ENCODE data around the gene GEMIN4. TPM values are rescaled to one million over a fixed set of nuclear protein-coding genes. Genes with fewer than 3 reads are reported as not detected.

Gene GEMIN4
- total RNA-seq, 4 donors from 2014 or later = 13.9 to 21.6 (median 17.9) TPM

- H3K27ac ChIP-seq = no peak overlapping the region
- H3K9me3 ChIP-seq = no peaks in the 10 kb centered on the region
- ATAC-seq = no peak
- no peaks in the 10 kb centered on the region for H3K4me1 ChIP-seq
- TF ChIP-seq EP300 (IDR thresholded peaks at IDR 0.05) = no peak
- TF ChIP-seq, protein P1, sequence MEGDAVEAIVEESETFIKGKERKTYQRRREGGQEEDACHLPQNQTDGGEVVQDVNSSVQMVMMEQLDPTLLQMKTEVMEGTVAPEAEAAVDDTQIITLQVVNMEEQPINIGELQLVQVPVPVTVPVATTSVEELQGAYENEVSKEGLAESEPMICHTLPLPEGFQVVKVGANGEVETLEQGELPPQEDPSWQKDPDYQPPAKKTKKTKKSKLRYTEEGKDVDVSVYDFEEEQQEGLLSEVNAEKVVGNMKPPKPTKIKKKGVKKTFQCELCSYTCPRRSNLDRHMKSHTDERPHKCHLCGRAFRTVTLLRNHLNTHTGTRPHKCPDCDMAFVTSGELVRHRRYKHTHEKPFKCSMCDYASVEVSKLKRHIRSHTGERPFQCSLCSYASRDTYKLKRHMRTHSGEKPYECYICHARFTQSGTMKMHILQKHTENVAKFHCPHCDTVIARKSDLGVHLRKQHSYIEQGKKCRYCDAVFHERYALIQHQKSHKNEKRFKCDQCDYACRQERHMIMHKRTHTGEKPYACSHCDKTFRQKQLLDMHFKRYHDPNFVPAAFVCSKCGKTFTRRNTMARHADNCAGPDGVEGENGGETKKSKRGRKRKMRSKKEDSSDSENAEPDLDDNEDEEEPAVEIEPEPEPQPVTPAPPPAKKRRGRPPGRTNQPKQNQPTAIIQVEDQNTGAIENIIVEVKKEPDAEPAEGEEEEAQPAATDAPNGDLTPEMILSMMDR (IDR thresholded peaks at IDR 0.05) = no peak
- TF ChIP-seq POLR2AphosphoS5 (IDR thresholded peaks at IDR 0.05) = no peak
- no peak for TF ChIP-seq POLR2A (IDR thresholded peaks at IDR 0.05)
- WGBS, 2 donors (ENCODE audit: low coverage in 1 of 2) = 70 to 82% methylated on average over 2 to 6 of the region's 11 CpGs
- peaks cover 0 to 96% of the 10 kb centered on the region in 2 donors for H3K36me3 ChIP-seq
- H3K27me3 ChIP-seq = no peaks in the 10 kb centered on the region
- no peak overlapping the region for H3K4me3 ChIP-seq
These were observed 9.8 kb downstream of the GEMIN4 start for GRCh38 chr17:742147-742793.

DNA sequence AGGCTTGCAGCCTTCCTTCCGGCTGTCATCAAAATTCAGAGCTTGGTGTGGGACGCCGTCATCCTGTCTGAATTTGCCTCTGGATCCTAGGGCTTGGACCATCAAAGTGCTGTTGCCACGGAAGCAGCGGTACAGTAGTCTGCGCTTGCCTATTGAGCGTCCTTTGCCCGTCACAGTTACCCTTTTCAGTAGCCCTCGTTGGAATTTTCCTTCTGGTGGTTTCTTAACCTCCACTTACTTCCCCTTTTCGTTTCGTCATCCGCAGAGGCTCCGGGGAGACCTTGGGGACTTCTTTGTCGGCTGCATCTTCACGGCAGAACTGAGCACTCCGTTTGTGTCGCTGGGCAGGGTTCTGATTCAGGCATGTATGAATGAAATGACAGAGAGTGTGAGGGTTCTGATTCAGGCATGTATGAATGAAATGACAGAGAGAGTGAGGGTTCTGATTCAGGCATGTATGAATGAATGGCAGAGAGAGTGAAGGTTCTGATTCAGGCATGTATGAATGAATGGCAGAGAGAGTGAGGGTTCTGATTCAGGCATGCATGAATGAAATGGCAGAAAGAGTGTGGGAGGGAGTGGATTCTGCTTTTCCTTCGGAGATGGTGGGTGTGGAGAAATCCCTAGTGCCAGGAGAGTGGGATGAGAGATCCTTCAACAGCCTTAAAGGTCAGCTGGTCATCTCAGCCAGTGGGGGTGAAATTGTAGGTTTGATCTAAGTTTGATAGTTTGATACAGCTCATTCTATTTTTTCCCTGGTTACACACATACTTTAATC is 11.6 kb downstream of the GEMIN4 start:
- H3K9me3 ChIP-seq = no peaks in the 10 kb centered on the region
- no peak overlapping the region for H3K4me3 ChIP-seq
- no peak overlapping the region for H3K27ac ChIP-seq
- no peaks in the 10 kb centered on the region for H3K4me1 ChIP-seq
- no peak for TF ChIP-seq POLR2A (IDR thresholded peaks at IDR 0.05)
- ATAC-seq = peak; percentile 31
- H3K36me3 ChIP-seq = peaks cover 0 to 82% of the 10 kb centered on the region in 2 donors
- whole genome bisulfite sequencing, 2 donors (ENCODE audit: low coverage in 1 of 2) = 75 to 79% methylated on average over 4 to 16 of the region's 18 CpGs
- H3K27me3 ChIP-seq = no peaks in the 10 kb centered on the region

GRCh38 chr17:737561-738113 is 14.4 kb downstream of the GEMIN4 start:
- Histone ChIP-seq H3K9me3 (no peaks in the 10 kb centered on the region), H3K4me3 (no peak overlapping the region), H3K36me3 (peaks cover 0 to 54% of the 10 kb centered on the region in 2 donors), H3K4me1 (peaks cover 0 to 11% (median 7%) of the 10 kb centered on the region in 3 donors), H3K27me3 (no peaks in the 10 kb centered on the region), H3K27ac (no peak overlapping the region)
- WGBS, 2 donors (ENCODE audit: low coverage in 1 of 2) = 81 to 91% methylated on average over 10 to 13 of the region's 13 CpGs
- TF ChIP-seq, protein P1 (IDR thresholded peaks at IDR 0.05) = no peak
- TF ChIP-seq POLR2A (IDR thresholded peaks at IDR 0.05) = no peak
- no peak for TF ChIP-seq EP300 (IDR thresholded peaks at IDR 0.05)
- no peak for ATAC-seq

DNA sequence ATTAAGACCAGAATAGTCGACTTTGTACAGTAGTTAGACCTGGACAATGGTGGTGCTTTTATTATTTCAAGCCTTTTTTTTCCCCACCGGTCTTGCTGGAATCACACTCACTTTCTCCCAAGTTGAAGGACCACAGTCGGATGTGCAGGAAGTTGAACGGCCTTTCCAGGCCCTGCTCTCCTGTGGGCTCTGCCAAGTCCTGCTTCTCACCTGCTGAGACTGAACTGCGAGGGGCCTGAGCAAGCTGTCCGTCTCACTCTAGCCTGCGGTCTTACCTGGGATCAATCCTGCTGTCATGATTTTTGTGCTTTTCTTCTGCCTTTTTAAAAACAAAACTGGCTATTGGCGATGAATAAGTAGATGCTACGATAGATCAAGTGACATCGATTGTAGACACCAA is 18.3 kb downstream of the GEMIN4 start:
- peaks cover 0 to 15% of the 10 kb centered on the region in 2 donors for H3K36me3 ChIP-seq
- H3K4me3 ChIP-seq = peak overlapping the region in 1 of 2 donors; percentile 91
- no peaks in the 10 kb centered on the region for H3K27me3 ChIP-seq
- 72 to 85% methylated on average over 9 to 10 of the region's 10 CpGs for WGBS, 2 donors (ENCODE audit: low coverage in 1 of 2)
- no peak overlapping the region for H3K27ac ChIP-seq
- H3K9me3 ChIP-seq = no peaks in the 10 kb centered on the region
- TF ChIP-seq, protein P1 (IDR thresholded peaks at IDR 0.05) = no peak
- TF ChIP-seq POLR2AphosphoS5 (IDR thresholded peaks at IDR 0.05) (no peak), POLR2A (IDR thresholded peaks at IDR 0.05) (no peak), EP300 (IDR thresholded peaks at IDR 0.05) (no peak)
- peaks cover 0 to 24% (median 7%) of the 10 kb centered on the region in 3 donors for H3K4me1 ChIP-seq
- ATAC-seq = no peak

- H3K9me3 ChIP-seq = no peaks in the 10 kb centered on the region
- H3K27me3 ChIP-seq = no peaks in the 10 kb centered on the region
- peak overlapping the region; percentile 19 to 92 (median 89) for H3K27ac ChIP-seq
- TF ChIP-seq, protein P1 (IDR thresholded peaks at IDR 0.05) = no peak
- no peak for TF ChIP-seq POLR2AphosphoS5 (IDR thresholded peaks at IDR 0.05)
- TF ChIP-seq EP300 (IDR thresholded peaks at IDR 0.05) = no peak
- no peak for TF ChIP-seq POLR2A (IDR thresholded peaks at IDR 0.05)
- ATAC-seq = peak; percentile 57
- H3K4me3 ChIP-seq = peak overlapping the region; percentile 73 to 91
- peaks cover 0 to 9% of the 10 kb centered on the region in 2 donors for H3K36me3 ChIP-seq
- WGBS, 2 donors (ENCODE audit: low coverage in 1 of 2) = 25% methylated on average over 4 to 11 of the region's 57 CpGs
- H3K4me1 ChIP-seq = peaks cover 0 to 24% (median 7%) of the 10 kb centered on the region in 3 donors
These were observed 19.0 kb downstream of the GEMIN4 start for GRCh38 chr17:732902-733720.
